OCI-LY7 (cell line): ENCODE measurements around the gene KIF1B. TPM values are rescaled to one million over a fixed set of nuclear protein-coding genes. Genes with fewer than 3 reads are reported as not detected.

Experiments used
- Bru-seq: library from RNA; stranded (reverse); fragments of 400-500 nt; gene quantifications from one replicate; lab custom pipeline; 2021; lab: Mats Ljungman, UMichigan
- BruChase-seq, 2 experiments: library from RNA; stranded (reverse); fragments of 400-500 nt; gene quantifications; one replicate each; lab custom pipeline; 2021; lab: Mats Ljungman, UMichigan
- BruUV-seq: library from RNA; stranded (reverse); fragments of 400-500 nt; replicated peaks from 2 replicates; lab custom pipeline; 2021; lab: Mats Ljungman, UMichigan
- CTCF ChIA-PET: fragments of 300-600 bp; sonication (Branson Sonifier 250); formaldehyde crosslinking; loops from one replicate; lab custom pipeline; 2022; ENCODE audit warnings: antibody characterized with exemption; ENCODE audit not compliant: unreplicated experiment; lab: Charles Lee
- POLR2A ChIA-PET: fragments of 300-600 bp; sonication (Branson Sonifier 250); formaldehyde crosslinking; loops from one replicate; lab custom pipeline; 2022; ENCODE audit warnings: antibody characterized with exemption; lab: Charles Lee
- DNase-seq: peaks from one replicate; pipeline ENCODE4 v3.0.0-alpha.2; 2015; ENCODE audit warnings: low spot score
- H2AFZ ChIP-seq: fragments of 200-600 bp; sonication (generic), shearing (Covaris generic); 2 replicates; pipeline ENCODE4 v1.6.1; 2014; ENCODE audit warnings: mild to moderate bottlenecking, antibody characterized with exemption, low read length, moderate library complexity
- H3K27ac ChIP-seq: fragments of 200-600 bp; sonication (generic); 2 replicates; pipeline ENCODE4 v1.5.1; 2014; ENCODE audit warnings: mixed run types, low read depth, mild to moderate bottlenecking, moderate library complexity, low read length, inconsistent platforms; ENCODE audit not compliant: poor library complexity, severe bottlenecking
- H3K36me3 ChIP-seq: fragments of 200-600 bp; sonication (generic); 2 replicates; pipeline ENCODE4 v1.6.1; 2014; ENCODE audit warnings: mild to moderate bottlenecking, antibody characterized with exemption, low read length, moderate library complexity, mixed read lengths; ENCODE audit not compliant: insufficient read depth
- H3K4me1 ChIP-seq: fragments of 200-600 bp; sonication (generic); 2 replicates; pipeline ENCODE4 v1.5.1; 2014; ENCODE audit warnings: mild to moderate bottlenecking, low read length; ENCODE audit not compliant: insufficient read depth, poor library complexity, severe bottlenecking
- H3K4me2 ChIP-seq: fragments of 200-600 bp; sonication (generic); 2 replicates; pipeline ENCODE4 v1.6.1; 2014; ENCODE audit warnings: mild to moderate bottlenecking, low read length
- H3K4me3 ChIP-seq: fragments of 200-600 bp; sonication (generic); 2 replicates; pipeline ENCODE4 v1.5.1; 2014; ENCODE audit warnings: mild to moderate bottlenecking, low read depth, low read length; ENCODE audit not compliant: poor library complexity, severe bottlenecking
- H3K79me2 ChIP-seq: fragments of 200-600 bp; sonication (generic); 2 replicates; pipeline ENCODE4 v1.6.1; 2016; ENCODE audit warnings: low read depth, mild to moderate bottlenecking, low read length, moderate library complexity, mixed read lengths; ENCODE audit not compliant: insufficient read depth
- H3K9me2 ChIP-seq: fragments of 200-600 bp; sonication (generic); 2 replicates; pipeline ENCODE4 v1.6.1; 2016; ENCODE audit warnings: mild to moderate bottlenecking, low read length, mixed read lengths; ENCODE audit not compliant: insufficient read depth
- H3K9me3 ChIP-seq: fragments of 200-600 bp; sonication (generic); 2 replicates; pipeline ENCODE4 v1.6.1; 2014; ENCODE audit warnings: mild to moderate bottlenecking, mixed run types, low read length, mixed read lengths
- H4K20me1 ChIP-seq: fragments of 200-600 bp; sonication (generic); 2 replicates; pipeline ENCODE4 v1.6.1; 2014; ENCODE audit warnings: mild to moderate bottlenecking, antibody characterized with exemption, low read length, moderate library complexity, mixed read lengths; ENCODE audit not compliant: insufficient read depth
- EZH2phosphoT487 ChIP-seq: fragments of 200-600 bp; sonication (generic); IDR thresholded peaks from 2 replicates; pipeline ENCODE4 v1.6.1; 2018; ENCODE audit warnings: low read depth, borderline replicate concordance, mild to moderate bottlenecking, mixed run types, antibody characterized with exemption, low read length, moderate library complexity, mixed read lengths
- intact Hi-C: fragments of 100-400 bp; cut with micrococcal nuclease; formaldehyde crosslinking; loops from one replicate; pipeline ENCODE4 v1.10.0; 2022; ENCODE audit not compliant: unreplicated experiment
- long read RNA-seq: library from polyadenylated mRNA; stranded (forward); transcript quantifications from one replicate; pipeline ENCODE4 v2.0.0, GENCODE V29; 2022
- total RNA-seq, 2 experiments: library from RNA; depleted of rRNA in 1 of 2; stranded (reverse); fragments of >200 nt in 1 of 2; shearing (Covaris generic) in 1 of 2; gene quantifications; 2 replicates each; pipeline ENCODE4 v1.2.3, GENCODE V29; 2014 to 2022
- TF ChIP-seq, protein P1 (sequence below): fragments of 200-600 bp; sonication (generic); conservative IDR thresholded peaks from 2 replicates; pipeline ENCODE4 v1.5.1; 2014; ENCODE audit warnings: mild to moderate bottlenecking, antibody characterized with exemption, low read length, moderate library complexity, mixed read lengths

KIF1B gene, protein sequence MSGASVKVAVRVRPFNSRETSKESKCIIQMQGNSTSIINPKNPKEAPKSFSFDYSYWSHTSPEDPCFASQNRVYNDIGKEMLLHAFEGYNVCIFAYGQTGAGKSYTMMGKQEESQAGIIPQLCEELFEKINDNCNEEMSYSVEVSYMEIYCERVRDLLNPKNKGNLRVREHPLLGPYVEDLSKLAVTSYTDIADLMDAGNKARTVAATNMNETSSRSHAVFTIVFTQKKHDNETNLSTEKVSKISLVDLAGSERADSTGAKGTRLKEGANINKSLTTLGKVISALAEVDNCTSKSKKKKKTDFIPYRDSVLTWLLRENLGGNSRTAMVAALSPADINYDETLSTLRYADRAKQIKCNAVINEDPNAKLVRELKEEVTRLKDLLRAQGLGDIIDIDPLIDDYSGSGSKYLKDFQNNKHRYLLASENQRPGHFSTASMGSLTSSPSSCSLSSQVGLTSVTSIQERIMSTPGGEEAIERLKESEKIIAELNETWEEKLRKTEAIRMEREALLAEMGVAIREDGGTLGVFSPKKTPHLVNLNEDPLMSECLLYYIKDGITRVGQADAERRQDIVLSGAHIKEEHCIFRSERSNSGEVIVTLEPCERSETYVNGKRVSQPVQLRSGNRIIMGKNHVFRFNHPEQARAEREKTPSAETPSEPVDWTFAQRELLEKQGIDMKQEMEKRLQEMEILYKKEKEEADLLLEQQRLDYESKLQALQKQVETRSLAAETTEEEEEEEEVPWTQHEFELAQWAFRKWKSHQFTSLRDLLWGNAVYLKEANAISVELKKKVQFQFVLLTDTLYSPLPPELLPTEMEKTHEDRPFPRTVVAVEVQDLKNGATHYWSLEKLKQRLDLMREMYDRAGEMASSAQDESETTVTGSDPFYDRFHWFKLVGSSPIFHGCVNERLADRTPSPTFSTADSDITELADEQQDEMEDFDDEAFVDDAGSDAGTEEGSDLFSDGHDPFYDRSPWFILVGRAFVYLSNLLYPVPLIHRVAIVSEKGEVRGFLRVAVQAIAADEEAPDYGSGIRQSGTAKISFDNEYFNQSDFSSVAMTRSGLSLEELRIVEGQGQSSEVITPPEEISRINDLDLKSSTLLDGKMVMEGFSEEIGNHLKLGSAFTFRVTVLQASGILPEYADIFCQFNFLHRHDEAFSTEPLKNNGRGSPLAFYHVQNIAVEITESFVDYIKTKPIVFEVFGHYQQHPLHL (N-terminal part only)
- total RNA-seq (2014; rRNA removed; shearing (Covaris generic)), result 2.2 and 3.8 TPM in 2 replicates
- 3.9 and 4.8 TPM in 2 replicates for total RNA-seq (2022)
- percentile 38 among the genes with signal in this experiment for Bru-seq, nascent RNA
- percentile 36 among the genes with signal in this experiment for BruChase-seq, experiment 1, labeled RNA remaining after a 6-hour chase
- BruChase-seq, experiment 2, labeled RNA remaining after a 2-hour chase, result percentile 39 among the genes with signal in this experiment
- long read RNA-seq, full-length matches to known transcripts, result 1 of 5 reads
- long read RNA-seq, partial matches to known transcripts, result 2 of 5 reads
- long read RNA-seq, other reads (novel, unspliced or antisense), result 2 of 5 reads

DNA sequence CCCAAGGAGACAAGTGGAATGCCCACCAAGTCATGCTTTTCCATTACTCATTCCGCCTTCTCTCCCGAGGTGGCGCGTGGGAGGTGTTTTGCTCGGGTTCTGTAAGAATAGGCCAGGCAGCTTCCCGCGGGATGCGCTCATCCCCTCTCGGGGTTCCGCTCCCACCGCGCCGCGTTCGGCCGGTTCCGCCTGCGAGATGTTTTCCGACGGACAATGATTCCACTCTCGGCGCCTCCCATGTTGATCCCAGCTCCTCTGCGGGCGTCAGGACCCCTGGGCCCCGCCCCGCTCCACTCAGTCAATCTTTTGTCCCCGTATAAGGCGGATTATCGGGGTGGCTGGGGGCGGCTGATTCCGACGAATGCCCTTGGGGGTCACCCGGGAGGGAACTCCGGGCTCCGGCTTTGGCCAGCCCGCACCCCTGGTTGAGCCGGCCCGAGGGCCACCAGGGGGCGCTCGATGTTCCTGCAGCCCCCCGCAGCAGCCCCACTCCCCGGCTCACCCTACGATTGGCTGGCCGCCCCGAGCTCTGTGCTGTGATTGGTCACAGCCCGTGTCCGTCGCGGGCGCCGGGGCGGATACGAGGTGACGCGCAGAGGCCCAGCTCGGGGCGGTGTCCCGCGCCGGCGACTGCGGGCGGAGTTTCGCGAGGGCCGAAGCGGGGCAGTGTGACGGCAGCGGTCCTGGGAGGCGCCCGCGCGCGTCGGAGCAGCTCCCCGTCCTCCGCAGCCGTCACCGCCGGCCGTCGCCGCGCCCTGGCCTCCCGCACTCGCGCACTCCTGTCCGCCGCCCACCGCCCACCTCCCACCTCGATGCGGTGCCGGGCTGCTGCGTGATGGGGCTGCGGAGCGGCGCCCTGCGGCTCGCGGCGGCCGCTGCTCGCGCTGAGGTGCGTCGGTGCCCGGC lies at the start of gene KIF1B:
Gene KIF1B (plus strand): TSS at position 666 of the 906 bp plus-strand sequence. CDS start 21,759 bp downstream, outside the sequence.
- Histone ChIP-seq H3K4me1 (peaks cover 11% of the 10 kb centered on the region), H3K9me3 (no peaks in the 10 kb centered on the region), H3K36me3 (no peaks in the 10 kb centered on the region), H3K9me2 (no peaks in the 10 kb centered on the region), H3K4me3 (peak within 1 kb of the TSS; percentile 78), H4K20me1 (no peaks in the 10 kb centered on the region), H3K79me2 (no peaks in the 10 kb centered on the region), H3K27ac (no peak within 1 kb of the TSS), H2AFZ (peak within 1 kb of the TSS; percentile 99), H3K4me2 (peak within 1 kb of the TSS; percentile 92)
- CTCF ChIA-PET, result interaction anchor here (0.5 kb wide), 1 partner anchor 59 kb away, joined by 3 read pairs; no protein-coding TSS in a partner anchor
- peak; percentile 97 for DNase-seq
- no TSS peak for BruUV-seq
- TF ChIP-seq, protein P1, sequence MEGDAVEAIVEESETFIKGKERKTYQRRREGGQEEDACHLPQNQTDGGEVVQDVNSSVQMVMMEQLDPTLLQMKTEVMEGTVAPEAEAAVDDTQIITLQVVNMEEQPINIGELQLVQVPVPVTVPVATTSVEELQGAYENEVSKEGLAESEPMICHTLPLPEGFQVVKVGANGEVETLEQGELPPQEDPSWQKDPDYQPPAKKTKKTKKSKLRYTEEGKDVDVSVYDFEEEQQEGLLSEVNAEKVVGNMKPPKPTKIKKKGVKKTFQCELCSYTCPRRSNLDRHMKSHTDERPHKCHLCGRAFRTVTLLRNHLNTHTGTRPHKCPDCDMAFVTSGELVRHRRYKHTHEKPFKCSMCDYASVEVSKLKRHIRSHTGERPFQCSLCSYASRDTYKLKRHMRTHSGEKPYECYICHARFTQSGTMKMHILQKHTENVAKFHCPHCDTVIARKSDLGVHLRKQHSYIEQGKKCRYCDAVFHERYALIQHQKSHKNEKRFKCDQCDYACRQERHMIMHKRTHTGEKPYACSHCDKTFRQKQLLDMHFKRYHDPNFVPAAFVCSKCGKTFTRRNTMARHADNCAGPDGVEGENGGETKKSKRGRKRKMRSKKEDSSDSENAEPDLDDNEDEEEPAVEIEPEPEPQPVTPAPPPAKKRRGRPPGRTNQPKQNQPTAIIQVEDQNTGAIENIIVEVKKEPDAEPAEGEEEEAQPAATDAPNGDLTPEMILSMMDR, result peak; percentile 88
- TF ChIP-seq EZH2phosphoT487, result no peak
- intact Hi-C loops, result loop anchor here (1.0 to 2.0 kb wide), 2 partner anchors 128 to 219 kb away; no protein-coding TSS in a partner anchor
- POLR2A ChIA-PET, result no interaction called here

DNA sequence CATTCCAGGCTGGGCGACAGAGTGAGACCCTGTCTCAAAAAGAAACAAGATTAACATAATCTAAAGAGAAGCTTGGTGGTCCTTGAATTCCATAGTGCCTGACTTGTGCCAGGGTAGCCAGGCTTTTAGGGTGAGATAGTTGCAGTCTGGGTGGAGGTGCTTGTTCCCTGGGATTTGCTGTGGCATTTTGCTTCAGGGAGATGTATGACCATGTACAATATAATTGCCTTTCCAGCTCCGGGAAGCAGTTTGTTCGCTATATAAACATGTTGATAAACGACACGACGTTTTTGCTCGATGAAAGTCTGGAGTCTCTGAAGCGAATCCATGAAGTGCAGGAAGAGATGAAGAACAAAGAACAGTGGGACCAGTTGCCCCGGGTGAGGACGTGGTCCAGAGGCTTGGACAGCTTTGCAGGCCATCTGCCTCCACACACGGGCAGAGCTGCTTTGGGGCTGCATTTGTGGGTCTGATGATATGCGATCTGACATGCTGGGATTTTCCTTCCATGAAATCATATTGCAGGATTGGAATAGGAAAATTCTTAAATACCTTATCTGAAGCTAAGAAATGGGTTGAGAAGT lies 49.4 kb upstream of the KIF1B start:
- no peaks in the 10 kb centered on the region for H3K9me2 ChIP-seq
- no peaks in the 10 kb centered on the region for H4K20me1 ChIP-seq
- H3K9me3 ChIP-seq, result no peaks in the 10 kb centered on the region
- H3K4me3 ChIP-seq, result no peak overlapping the region
- intact Hi-C loops, result no loop called here
- H3K79me2 ChIP-seq, result no peaks in the 10 kb centered on the region
- no peaks in the 10 kb centered on the region for H3K4me1 ChIP-seq
- H3K4me2 ChIP-seq, result no peak overlapping the region
- DNase-seq, result no peak
- peaks cover 7% of the 10 kb centered on the region for H3K36me3 ChIP-seq
- no peak overlapping the region for H2AFZ ChIP-seq
- BruUV-seq, result no TSS peak
- TF ChIP-seq, protein P1, result no peak
- TF ChIP-seq EZH2phosphoT487, result no peak
- CTCF ChIA-PET, result no interaction called here
- POLR2A ChIA-PET, result interaction anchor here (0.6 kb wide), 1 partner anchor 49 kb away, joined by 4 read pairs; no protein-coding TSS in a partner anchor
- no peak overlapping the region for H3K27ac ChIP-seq
